ENCODE measurements around the gene EFNA4. TPM values are rescaled to one million over a fixed set of nuclear protein-coding genes. Genes with fewer than 3 reads are reported as not detected.

The EFNA4 gene, protein sequence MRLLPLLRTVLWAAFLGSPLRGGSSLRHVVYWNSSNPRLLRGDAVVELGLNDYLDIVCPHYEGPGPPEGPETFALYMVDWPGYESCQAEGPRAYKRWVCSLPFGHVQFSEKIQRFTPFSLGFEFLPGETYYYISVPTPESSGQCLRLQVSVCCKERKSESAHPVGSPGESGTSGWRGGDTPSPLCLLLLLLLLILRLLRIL
- 1.8 and 5.7 TPM in 2 replicates for total RNA-seq (ENCODE audit: low replicate concordance)

DNA sequence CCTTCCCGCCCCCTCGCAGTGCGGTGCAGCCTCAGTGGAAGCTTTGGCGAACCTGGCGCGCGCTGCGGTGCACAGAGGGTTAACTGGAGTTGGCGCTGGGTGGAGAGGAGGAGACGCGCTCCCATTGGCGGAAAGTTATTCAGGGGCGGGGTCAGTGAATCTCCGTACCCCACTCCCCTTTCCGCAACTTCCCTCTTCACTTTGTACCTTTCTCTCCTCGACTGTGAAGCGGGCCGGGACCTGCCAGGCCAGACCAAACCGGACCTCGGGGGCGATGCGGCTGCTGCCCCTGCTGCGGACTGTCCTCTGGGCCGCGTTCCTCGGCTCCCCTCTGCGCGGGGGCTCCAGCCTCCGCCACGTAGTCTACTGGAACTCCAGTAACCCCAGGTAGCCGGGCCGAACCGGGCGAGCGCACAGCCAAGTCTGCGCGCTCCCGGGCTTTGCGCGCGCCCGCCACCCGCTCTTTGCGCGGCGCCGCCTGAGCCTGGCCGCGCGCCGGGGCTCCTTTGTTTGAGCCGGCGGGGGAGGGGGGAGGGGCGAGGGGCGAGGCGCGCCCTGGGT lies at the start of gene EFNA4:
Gene EFNA4, plus strand, starts transcription at position 191 of the 561 bp plus-strand sequence. Its CDS starts 84 bp downstream, at position 275.

DNA sequence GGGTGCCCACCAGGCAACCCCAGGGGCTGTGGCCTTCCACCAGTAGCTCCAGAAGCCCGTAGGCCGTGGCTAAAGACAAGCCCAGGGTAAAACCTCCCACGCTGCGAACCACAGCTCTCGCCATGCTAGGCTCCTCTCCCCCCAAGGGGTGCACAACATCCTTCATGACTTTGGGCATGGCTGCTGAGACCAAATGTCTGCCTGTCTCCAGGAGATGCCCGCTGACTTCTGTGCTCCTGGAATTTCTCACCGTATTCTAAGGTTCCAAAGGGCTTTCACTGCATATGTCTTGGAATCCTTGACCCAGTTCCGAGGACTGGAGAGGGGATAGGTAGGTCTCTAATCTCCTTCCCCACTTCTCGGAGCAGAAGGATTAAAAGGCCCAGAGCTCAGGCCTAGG lies 30.0 kb upstream of the EFNA4 start, which contains the start of the genes DCST1 and DCST2:
Gene DCST1, plus strand, starts transcription at position 301 of the 400 bp plus-strand sequence. CDS start 213 bp downstream, outside the sequence.
Gene DCST2, minus strand, starts transcription at position 258 of the 400 bp plus-strand sequence. Its CDS starts 80 bp downstream, at position 178.

DNA sequence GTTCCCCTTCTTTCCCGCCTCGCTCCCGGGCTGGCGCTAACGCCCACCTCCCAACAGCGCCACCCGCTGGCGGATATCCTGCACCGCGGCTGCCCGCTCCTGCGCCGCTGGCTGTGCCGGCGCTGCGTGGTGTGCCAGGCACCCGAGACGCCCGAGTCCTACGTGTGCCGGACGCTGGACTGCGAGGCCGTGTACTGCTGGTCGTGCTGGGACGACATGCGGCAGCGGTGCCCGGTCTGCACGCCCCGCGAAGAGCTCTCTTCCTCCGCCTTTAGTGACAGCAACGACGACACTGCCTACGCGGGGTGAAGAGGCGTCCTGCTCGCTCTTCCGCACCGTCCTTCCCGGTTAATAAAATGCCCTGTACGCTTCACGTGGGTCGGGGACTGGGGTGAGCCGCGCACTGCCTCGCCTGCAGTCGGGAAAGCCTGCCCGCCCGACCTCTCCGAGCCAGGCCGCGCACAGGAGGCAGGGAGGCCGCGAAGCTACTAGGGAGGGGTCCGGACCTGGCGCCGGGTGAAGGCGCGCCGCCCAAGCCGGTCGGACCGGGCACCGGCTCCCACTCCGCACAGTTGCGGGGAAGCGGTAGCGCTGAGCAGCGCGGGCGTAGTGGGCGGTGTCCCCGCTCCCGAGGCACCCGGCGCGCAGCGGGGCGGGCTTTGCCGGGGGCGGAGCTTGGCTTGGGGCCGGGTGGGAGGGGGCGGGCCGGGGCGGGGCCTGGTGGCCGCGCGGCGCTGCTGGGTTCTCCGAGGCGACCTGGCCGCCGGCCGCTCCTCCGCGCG lies 12.8 kb upstream of the EFNA4 start, which contains the start of gene ADAM15:
Gene ADAM15, plus strand, starts transcription at position 757 of the 782 bp plus-strand sequence. CDS start 71 bp downstream, outside the sequence.

DNA sequence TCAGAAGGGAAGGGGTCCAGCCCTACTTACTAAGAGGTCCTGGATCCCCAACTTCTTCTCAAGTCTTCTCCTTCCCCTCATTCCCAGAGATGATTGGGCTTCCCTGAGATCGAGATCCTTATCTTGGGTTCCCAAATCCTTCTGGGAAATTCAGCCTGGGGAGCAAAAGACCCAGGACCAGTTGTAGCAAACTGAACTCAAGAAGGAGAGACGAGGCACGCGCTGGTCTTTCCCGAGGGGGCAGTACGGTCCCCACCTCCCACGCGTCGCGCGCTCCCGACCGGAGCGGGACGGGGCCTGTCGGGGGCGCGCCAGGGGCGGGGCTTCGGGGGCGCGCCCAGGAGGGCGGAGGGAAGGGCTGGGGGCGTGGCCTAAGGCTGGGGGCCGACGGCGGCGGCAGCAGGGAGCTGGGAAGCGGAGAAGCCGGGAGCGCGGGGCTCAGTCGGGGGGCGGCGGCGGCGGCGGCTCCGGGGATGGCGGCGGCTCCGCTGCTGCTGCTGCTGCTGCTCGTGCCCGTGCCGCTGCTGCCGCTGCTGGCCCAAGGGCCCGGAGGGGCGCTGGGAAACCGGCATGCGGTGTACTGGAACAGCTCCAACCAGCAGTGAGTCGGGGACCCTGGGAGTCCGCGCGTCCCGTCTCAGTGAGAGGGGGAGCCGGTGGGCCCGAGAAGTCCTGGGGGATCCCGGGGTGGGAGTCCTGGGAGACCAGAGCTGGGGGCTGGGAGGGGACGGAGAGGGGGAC lies 15.1 kb downstream of the EFNA4 start, which contains the start of gene EFNA3:
Gene EFNA3, plus strand, starts transcription at position 369 of the 741 bp plus-strand sequence. Its CDS starts 105 bp downstream, at position 474.

Other genes with a start within 250 kb of the EFNA4 start
- under 0.01 TPM in 1 of 2 replicates, not detected in the other for gene KCNN3, start 193.5 kb upstream of the EFNA4 start, total RNA-seq (ENCODE audit: low replicate concordance)
- 10.2 and 11.4 TPM in 2 replicates for gene PMVK, start 127.0 kb upstream of the EFNA4 start, total RNA-seq (ENCODE audit: low replicate concordance)
- gene PBXIP1, start 107.6 kb upstream of the EFNA4 start, total RNA-seq (ENCODE audit: low replicate concordance) = 66.0 and 101 TPM in 2 replicates
- gene PYGO2, start 102.0 kb upstream of the EFNA4 start, total RNA-seq (ENCODE audit: low replicate concordance) = 3.4 and 6.5 TPM in 2 replicates
- 98.8 and 184 TPM in 2 replicates for gene SHC1, start 93.0 kb upstream of the EFNA4 start, total RNA-seq (ENCODE audit: low replicate concordance)
- gene CKS1B, start 89.1 kb upstream of the EFNA4 start, total RNA-seq (ENCODE audit: low replicate concordance) = 18.6 and 39.5 TPM in 2 replicates
- gene FLAD1, start 80.4 kb upstream of the EFNA4 start, total RNA-seq (ENCODE audit: low replicate concordance) = 13.1 and 19.0 TPM in 2 replicates
- gene LENEP, start 70.2 kb upstream of the EFNA4 start, total RNA-seq (ENCODE audit: low replicate concordance) = 0.68 TPM in 1 of 2 replicates, not detected in the other
- gene ZBTB7B, start 60.9 kb upstream of the EFNA4 start, total RNA-seq (ENCODE audit: low replicate concordance) = 9.1 and 14.1 TPM in 2 replicates
- gene DCST2, start 30.0 kb upstream of the EFNA4 start, total RNA-seq (ENCODE audit: low replicate concordance) = not detected in 2 replicates
- not detected in 2 replicates for gene DCST1, start 29.9 kb upstream of the EFNA4 start, total RNA-seq (ENCODE audit: low replicate concordance)
- 48.2 and 64.5 TPM in 2 replicates for gene ADAM15, start 12.4 kb upstream of the EFNA4 start, total RNA-seq (ENCODE audit: low replicate concordance)
- 0.35 and 0.90 TPM in 2 replicates for gene EFNA3, start 15.1 kb downstream of the EFNA4 start, total RNA-seq (ENCODE audit: low replicate concordance)
- 0.23 and 4.9 TPM in 2 replicates for gene EFNA1, start 64.1 kb downstream of the EFNA4 start, total RNA-seq (ENCODE audit: low replicate concordance)
- 17.9 and 32.0 TPM in 2 replicates for gene SLC50A1, start 72.1 kb downstream of the EFNA4 start, total RNA-seq (ENCODE audit: low replicate concordance)
- gene DPM3, start 76.8 kb downstream of the EFNA4 start, total RNA-seq (ENCODE audit: low replicate concordance) = 27.5 and 42.7 TPM in 2 replicates
- gene KRTCAP2, start 109.6 kb downstream of the EFNA4 start, total RNA-seq (ENCODE audit: low replicate concordance) = 86.9 and 102 TPM in 2 replicates
- gene TRIM46, start 110.1 kb downstream of the EFNA4 start, total RNA-seq (ENCODE audit: low replicate concordance) = 1.5 and 3.5 TPM in 2 replicates
- gene THBS3, start 144.2 kb downstream of the EFNA4 start, total RNA-seq (ENCODE audit: low replicate concordance) = 35.0 and 52.5 TPM in 2 replicates
- gene MTX1, start 145.0 kb downstream of the EFNA4 start, total RNA-seq (ENCODE audit: low replicate concordance) = 30.1 and 45.6 TPM in 2 replicates
- 2.5 and 3.6 TPM in 2 replicates for gene ENTREP3, start 191.7 kb downstream of the EFNA4 start, total RNA-seq (ENCODE audit: low replicate concordance)
- gene SCAMP3, start 198.6 kb downstream of the EFNA4 start, total RNA-seq (ENCODE audit: low replicate concordance) = 16.7 and 30.7 TPM in 2 replicates
- 27.1 and 64.4 TPM in 2 replicates for gene CLK2, start 209.8 kb downstream of the EFNA4 start, total RNA-seq (ENCODE audit: low replicate concordance)
- gene HCN3, start 213.7 kb downstream of the EFNA4 start, total RNA-seq (ENCODE audit: low replicate concordance) = 0.53 and 1.5 TPM in 2 replicates
- gene PKLR, start 237.7 kb downstream of the EFNA4 start, total RNA-seq (ENCODE audit: low replicate concordance) = not detected in 2 replicates
- 100 and 279 TPM in 2 replicates for gene FDPS, start 245.1 kb downstream of the EFNA4 start, total RNA-seq (ENCODE audit: low replicate concordance)